GM23338 (cell line): ENCODE data around the gene FSIP1. TPM values are rescaled to one million over a fixed set of nuclear protein-coding genes. Genes with fewer than 3 reads are reported as not detected.

ENCODE experiments used
- ATAC-seq: fragments of 200-7000 bp; cut with Tn5 transposase; 3 replicates; pipeline ENCODE4 v1.9.1; 2020
- DNase-seq: peaks from one replicate; pipeline ENCODE4 v3.0.0-alpha.2; 2015; ENCODE audit warnings: low spot score
- H2AFZ ChIP-seq: fragments of 200-600 bp; sonication (generic); 2 replicates; pipeline ENCODE4 v1.8.0; 2016; ENCODE audit warnings: antibody characterized with exemption, mild to moderate bottlenecking, moderate library complexity
- H3F3A ChIP-seq: fragments of 200-600 bp; sonication (generic); replicated peaks from 2 replicates; pipeline ENCODE4 v1.8.0; 2017; ENCODE audit warnings: antibody characterized with exemption, mixed run types, low read depth
- H3K27ac ChIP-seq: fragments of 200-600 bp; sonication (generic); 2 replicates; pipeline ENCODE4 v1.6.1; 2016; ENCODE audit warnings: low read depth
- H3K27me3 ChIP-seq: fragments of 200-600 bp; sonication (generic); 2 replicates; pipeline ENCODE4 v1.8.0; 2016; ENCODE audit warnings: mild to moderate bottlenecking, mixed run types, moderate library complexity; ENCODE audit not compliant: insufficient read depth
- H3K36me3 ChIP-seq: fragments of 200-600 bp; sonication (generic); 2 replicates; pipeline ENCODE4 v1.8.0; 2016; ENCODE audit warnings: mild to moderate bottlenecking; ENCODE audit not compliant: insufficient read depth
- H3K4me1 ChIP-seq: fragments of 200-600 bp; sonication (generic); 2 replicates; pipeline ENCODE4 v1.8.0; 2016; ENCODE audit warnings: mild to moderate bottlenecking, moderate library complexity; ENCODE audit not compliant: insufficient read depth
- H3K4me2 ChIP-seq: fragments of 200-600 bp; sonication (generic); 2 replicates; pipeline ENCODE4 v1.7.1; 2017; ENCODE audit warnings: mixed run types
- H3K4me3 ChIP-seq: fragments of 200-600 bp; sonication (generic); 2 replicates; pipeline ENCODE4 v1.6.1; 2016; ENCODE audit warnings: mixed run types
- H3K79me2 ChIP-seq: fragments of 200-600 bp; sonication (generic); replicated peaks from 2 replicates; pipeline ENCODE4 v1.8.0; 2017; ENCODE audit warnings: mild to moderate bottlenecking; ENCODE audit not compliant: insufficient read depth
- H3K9me2 ChIP-seq: fragments of 200-600 bp; sonication (generic); 2 replicates; pipeline ENCODE4 v1.8.0; 2017; ENCODE audit not compliant: insufficient read depth
- H4K20me1 ChIP-seq: fragments of 200-600 bp; sonication (generic); replicated peaks from 2 replicates; pipeline ENCODE4 v1.8.0; 2017; ENCODE audit warnings: mild to moderate bottlenecking; ENCODE audit not compliant: insufficient read depth
- H3K27ac Mint-ChIP-seq: 2 replicates; pipeline ENCODE4 v1.8.0; 2020; ENCODE audit warnings: inconsistent platforms, mild to moderate bottlenecking, moderate library complexity, mixed read lengths
- H3K27me3 Mint-ChIP-seq: 3 replicates; pipeline ENCODE4 v1.8.0; 2022; ENCODE audit warnings: low read depth, mild to moderate bottlenecking, moderate library complexity, mixed read lengths, inconsistent platforms; ENCODE audit not compliant: insufficient read depth, poor library complexity
- H3K36me3 Mint-ChIP-seq: 3 replicates; pipeline ENCODE4 v1.8.0; 2021; ENCODE audit warnings: low read depth, mild to moderate bottlenecking, inconsistent platforms, moderate library complexity, mixed read lengths
- H3K4me1 Mint-ChIP-seq: 3 replicates; pipeline ENCODE4 v1.8.0; 2020; ENCODE audit warnings: mild to moderate bottlenecking, inconsistent platforms, mixed read lengths
- H3K4me3 Mint-ChIP-seq: 3 replicates; pipeline ENCODE4 v1.8.0; 2021; ENCODE audit warnings: moderate library complexity, mild to moderate bottlenecking, inconsistent platforms, mixed read lengths
- H3K9me3 Mint-ChIP-seq: 3 replicates; pipeline ENCODE4 v1.8.0; 2020; ENCODE audit warnings: moderate library complexity, mild to moderate bottlenecking, inconsistent platforms, mixed read lengths
- polyA plus RNA-seq: library from polyadenylated mRNA; unstranded; fragments of >200 nt; fragmentation: Nextera tagmentation; extraction: Ambion mirVana; gene quantifications from 2 replicates; pipeline ENCODE4 v1.2.1, GENCODE V29; 2016
- total RNA-seq: library from RNA; depleted of rRNA; stranded (reverse); fragments of >200 nt; shearing (Covaris generic); gene quantifications from 2 replicates; pipeline ENCODE4 v1.2.3, GENCODE V29; 2014
- TF ChIP-seq, protein P1 (sequence below): IDR thresholded peaks from 2 replicates; pipeline ENCODE4 v1.6.1; 2016; ENCODE audit warnings: antibody characterized with exemption
- TF ChIP-seq, protein P2 (sequence below), 2 experiments: fragments of 200-600 bp in 1 of 2; sonication (generic) in 1 of 2; conservative IDR thresholded peaks; 2 replicates each; pipeline versions ENCODE4 v1.5.1 to v1.6.1; 2016 to 2017; ENCODE audit warnings: antibody characterized with exemption in 2 of 2, low read depth in 2 of 2, mild to moderate bottlenecking in 2 of 2, moderate library complexity in 1 of 2
- TF ChIP-seq, protein P3 (sequence below): fragments of 250-450 bp; sonication (Bioruptor Pico); IDR thresholded peaks from 2 replicates; pipeline ENCODE4 v1.5.0; 2020; ENCODE audit warnings: mild to moderate bottlenecking, moderate library complexity

FSIP1 gene
- total and polyA plus RNA-seq, 2 experiments from 2014 or later, result 0.92 to 2.1 TPM

DNA sequence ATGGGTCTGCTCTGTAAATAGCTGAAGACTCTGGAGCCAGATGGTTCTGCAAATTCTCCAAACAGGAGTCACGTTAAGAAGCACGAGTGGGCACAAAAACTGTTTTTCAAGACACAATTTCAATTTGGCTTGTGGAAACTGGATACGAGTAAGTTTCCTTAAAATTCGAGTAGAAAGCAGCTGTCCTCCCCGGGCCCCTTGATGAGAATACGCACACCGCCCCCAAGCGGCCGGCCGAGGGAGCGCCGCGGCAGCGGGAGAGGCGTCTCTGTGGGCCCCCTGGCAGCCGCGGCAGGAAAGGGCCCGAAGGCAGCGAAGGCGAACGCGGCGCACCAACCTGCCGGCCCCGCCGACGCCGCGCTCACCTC, 202.5 kb downstream of the FSIP1 start:
- Histone ChIP-seq H3K27ac (peak overlapping the region; percentile 95), H4K20me1 (no peaks in the 10 kb centered on the region), H3K4me1 (peaks cover 19% of the 10 kb centered on the region), H3K79me2 (peaks cover 20% of the 10 kb centered on the region), H2AFZ (no peak overlapping the region), H3K36me3 (peaks cover 22% of the 10 kb centered on the region), H3K4me3 (peak overlapping the region; percentile 78), H3K9me2 (0 out of 2 replicates have a peak, but pooled peaks cover 8% of the 10 kb centered on the region), H3K27me3 (peaks cover 10% of the 10 kb centered on the region; the same call in 1 of the 2 replicates), H3K4me2 (peak overlapping the region; percentile 84), H3F3A (no peaks in the 10 kb centered on the region)
- TF ChIP-seq, protein P1, sequence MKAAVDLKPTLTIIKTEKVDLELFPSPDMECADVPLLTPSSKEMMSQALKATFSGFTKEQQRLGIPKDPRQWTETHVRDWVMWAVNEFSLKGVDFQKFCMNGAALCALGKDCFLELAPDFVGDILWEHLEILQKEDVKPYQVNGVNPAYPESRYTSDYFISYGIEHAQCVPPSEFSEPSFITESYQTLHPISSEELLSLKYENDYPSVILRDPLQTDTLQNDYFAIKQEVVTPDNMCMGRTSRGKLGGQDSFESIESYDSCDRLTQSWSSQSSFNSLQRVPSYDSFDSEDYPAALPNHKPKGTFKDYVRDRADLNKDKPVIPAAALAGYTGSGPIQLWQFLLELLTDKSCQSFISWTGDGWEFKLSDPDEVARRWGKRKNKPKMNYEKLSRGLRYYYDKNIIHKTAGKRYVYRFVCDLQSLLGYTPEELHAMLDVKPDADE, result no peak
- TF ChIP-seq, protein P2, sequence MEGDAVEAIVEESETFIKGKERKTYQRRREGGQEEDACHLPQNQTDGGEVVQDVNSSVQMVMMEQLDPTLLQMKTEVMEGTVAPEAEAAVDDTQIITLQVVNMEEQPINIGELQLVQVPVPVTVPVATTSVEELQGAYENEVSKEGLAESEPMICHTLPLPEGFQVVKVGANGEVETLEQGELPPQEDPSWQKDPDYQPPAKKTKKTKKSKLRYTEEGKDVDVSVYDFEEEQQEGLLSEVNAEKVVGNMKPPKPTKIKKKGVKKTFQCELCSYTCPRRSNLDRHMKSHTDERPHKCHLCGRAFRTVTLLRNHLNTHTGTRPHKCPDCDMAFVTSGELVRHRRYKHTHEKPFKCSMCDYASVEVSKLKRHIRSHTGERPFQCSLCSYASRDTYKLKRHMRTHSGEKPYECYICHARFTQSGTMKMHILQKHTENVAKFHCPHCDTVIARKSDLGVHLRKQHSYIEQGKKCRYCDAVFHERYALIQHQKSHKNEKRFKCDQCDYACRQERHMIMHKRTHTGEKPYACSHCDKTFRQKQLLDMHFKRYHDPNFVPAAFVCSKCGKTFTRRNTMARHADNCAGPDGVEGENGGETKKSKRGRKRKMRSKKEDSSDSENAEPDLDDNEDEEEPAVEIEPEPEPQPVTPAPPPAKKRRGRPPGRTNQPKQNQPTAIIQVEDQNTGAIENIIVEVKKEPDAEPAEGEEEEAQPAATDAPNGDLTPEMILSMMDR (conservative IDR thresholded peaks at IDR 0.05; ENCODE audit: low read depth in 2 of 2), result peak; percentile 83 to 93
- TF ChIP-seq, protein P3, sequence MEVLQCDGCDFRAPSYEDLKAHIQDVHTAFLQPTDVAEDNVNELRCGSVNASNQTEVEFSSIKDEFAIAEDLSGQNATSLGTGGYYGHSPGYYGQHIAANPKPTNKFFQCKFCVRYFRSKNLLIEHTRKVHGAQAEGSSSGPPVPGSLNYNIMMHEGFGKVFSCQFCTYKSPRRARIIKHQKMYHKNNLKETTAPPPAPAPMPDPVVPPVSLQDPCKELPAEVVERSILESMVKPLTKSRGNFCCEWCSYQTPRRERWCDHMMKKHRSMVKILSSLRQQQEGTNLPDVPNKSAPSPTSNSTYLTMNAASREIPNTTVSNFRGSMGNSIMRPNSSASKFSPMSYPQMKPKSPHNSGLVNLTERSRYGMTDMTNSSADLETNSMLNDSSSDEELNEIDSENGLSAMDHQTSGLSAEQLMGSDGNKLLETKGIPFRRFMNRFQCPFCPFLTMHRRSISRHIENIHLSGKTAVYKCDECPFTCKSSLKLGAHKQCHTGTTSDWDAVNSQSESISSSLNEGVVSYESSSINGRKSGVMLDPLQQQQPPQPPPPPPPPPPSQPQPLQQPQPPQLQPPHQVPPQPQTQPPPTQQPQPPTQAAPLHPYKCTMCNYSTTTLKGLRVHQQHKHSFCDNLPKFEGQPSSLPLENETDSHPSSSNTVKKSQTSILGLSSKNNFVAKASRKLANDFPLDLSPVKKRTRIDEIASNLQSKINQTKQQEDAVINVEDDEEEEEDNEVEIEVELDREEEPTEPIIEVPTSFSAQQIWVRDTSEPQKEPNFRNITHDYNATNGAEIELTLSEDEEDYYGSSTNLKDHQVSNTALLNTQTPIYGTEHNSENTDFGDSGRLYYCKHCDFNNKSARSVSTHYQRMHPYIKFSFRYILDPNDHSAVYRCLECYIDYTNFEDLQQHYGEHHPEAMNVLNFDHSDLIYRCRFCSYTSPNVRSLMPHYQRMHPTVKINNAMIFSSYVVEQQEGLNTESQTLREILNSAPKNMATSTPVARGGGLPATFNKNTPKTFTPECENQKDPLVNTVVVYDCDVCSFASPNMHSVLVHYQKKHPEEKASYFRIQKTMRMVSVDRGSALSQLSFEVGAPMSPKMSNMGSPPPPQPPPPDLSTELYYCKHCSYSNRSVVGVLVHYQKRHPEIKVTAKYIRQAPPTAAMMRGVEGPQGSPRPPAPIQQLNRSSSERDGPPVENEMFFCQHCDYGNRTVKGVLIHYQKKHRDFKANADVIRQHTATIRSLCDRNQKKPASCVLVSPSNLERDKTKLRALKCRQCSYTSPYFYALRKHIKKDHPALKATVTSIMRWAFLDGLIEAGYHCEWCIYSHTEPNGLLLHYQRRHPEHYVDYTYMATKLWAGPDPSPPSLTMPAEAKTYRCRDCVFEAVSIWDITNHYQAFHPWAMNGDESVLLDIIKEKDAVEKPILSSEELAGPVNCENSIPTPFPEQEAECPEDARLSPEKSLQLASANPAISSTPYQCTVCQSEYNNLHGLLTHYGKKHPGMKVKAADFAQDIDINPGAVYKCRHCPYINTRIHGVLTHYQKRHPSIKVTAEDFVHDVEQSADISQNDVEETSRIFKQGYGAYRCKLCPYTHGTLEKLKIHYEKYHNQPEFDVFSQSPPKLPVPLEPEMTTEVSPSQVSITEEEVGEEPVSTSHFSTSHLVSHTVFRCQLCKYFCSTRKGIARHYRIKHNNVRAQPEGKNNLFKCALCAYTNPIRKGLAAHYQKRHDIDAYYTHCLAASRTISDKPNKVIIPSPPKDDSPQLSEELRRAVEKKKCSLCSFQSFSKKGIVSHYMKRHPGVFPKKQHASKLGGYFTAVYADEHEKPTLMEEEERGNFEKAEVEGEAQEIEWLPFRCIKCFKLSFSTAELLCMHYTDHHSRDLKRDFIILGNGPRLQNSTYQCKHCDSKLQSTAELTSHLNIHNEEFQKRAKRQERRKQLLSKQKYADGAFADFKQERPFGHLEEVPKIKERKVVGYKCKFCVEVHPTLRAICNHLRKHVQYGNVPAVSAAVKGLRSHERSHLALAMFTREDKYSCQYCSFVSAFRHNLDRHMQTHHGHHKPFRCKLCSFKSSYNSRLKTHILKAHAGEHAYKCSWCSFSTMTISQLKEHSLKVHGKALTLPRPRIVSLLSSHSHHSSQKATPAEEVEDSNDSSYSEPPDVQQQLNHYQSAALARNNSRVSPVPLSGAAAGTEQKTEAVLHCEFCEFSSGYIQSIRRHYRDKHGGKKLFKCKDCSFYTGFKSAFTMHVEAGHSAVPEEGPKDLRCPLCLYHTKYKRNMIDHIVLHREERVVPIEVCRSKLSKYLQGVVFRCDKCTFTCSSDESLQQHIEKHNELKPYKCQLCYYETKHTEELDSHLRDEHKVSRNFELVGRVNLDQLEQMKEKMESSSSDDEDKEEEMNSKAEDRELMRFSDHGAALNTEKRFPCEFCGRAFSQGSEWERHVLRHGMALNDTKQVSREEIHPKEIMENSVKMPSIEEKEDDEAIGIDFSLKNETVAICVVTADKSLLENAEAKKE (CRISPR knock-in tag), result no peak
- H3K36me3 Mint-ChIP-seq, result peaks cover 41% of the 10 kb centered on the region
- peak overlapping the region; percentile 97 for H3K27ac Mint-ChIP-seq
- H3K9me3 Mint-ChIP-seq, result no peaks in the 10 kb centered on the region
- DNase-seq (peak; percentile 94), ATAC-seq (peak; percentile 43)
- H3K4me3 Mint-ChIP-seq, result peak overlapping the region; percentile 91
- H3K27me3 Mint-ChIP-seq, result peaks cover 15% of the 10 kb centered on the region
- H3K4me1 Mint-ChIP-seq, result peaks cover 36% of the 10 kb centered on the region
